Measurements from ENCODE around the gene RTN4R.

RTN4R gene

DNA sequence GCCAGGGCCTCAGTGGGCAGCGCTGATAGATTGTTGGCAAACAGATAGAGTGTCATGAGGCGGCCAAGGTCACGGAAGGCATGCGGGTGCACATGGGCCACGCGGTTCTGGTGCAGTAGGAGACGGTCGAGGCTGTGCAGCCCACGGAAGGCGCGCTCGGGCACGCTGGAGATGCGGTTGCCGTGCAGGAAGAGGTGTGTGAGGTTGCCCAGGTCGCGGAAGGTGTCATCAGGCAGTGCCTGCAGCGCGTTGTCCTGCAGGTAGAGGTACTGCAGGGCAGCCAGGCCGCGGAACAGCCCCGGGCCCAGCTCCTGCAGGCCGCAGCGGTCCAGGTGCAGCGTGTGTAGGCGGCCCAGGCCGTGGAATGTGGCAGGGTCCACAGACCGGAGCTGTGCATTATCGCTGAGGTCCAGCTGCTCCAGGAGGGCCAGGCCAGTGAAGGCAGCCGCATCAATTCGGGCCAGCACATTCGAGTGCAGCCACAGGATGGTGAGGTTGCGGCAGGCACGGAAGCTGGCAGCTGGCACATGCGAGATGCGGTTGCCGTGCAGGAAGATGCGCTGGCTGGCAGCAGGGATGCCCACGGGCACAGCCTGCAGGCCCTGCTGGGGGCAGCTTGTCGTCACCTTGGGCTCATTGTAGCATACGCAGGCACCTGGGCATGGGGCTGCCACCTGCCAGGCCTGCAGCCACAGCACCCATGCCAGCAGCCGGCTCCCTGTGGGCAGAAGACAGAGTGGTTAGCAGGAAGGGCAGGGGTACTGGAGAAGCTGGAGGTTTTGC lies 25.5 kb downstream of the RTN4R start:
- ChIA-PET POLR2A (no interaction called here), CTCF (no interaction called here)
- no peak for TF ChIP-seq BHLHE40 (IDR thresholded peaks at IDR 0.05; ENCODE audit: borderline replicate concordance)
- DNase-seq (ENCODE audit: extremely low spot score) = no peak

DNA sequence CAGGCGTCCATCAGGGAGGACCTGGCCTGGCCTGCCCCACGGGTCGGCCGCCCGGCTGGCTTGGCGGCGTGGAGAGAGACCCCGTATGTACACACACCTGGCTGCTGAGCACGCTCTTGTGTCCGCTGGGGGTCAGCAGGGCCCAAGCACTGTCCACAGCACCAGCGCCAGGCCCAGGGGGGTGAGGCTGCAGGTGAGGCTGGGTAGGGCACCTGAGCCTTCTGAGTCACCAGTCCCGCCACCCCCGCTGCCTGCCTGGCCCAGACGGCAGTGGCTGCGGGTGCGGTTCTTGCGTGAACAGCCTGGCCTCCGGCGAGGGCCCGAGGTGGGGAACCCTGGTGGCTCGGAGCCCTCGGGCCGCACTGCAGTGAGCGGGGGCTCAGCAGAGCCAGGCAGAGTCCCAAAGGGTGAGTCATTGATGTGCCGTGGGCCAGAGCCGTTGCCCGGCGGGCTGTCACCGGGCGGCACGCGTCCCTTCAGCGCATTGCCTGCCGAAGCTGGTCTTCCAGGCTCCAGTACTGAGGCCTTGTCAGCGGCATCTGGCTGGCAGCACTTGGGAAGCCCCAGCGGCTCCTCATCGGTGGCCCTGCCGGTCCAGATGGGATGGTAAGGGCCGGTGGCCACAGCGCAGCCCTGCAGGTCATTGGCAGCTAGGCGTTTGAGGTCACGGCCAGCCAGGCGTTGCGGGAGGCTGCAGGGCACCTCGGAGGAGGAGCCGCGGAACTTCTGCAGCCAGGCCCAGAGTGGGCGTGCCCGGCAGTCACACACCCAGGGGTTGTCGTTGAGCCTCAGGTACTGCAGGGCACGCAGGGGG lies 26.3 kb downstream of the RTN4R start:
- POLR2A ChIA-PET = interaction anchor here (0.9 kb wide), 1 partner anchor 14 kb away, joined by 3 read pairs; no protein-coding TSS in a partner anchor
- no peak for DNase-seq (ENCODE audit: extremely low spot score)
- no peak for TF ChIP-seq BHLHE40 (IDR thresholded peaks at IDR 0.05; ENCODE audit: borderline replicate concordance)
- no peak for TF ChIP-seq LEF1 (IDR thresholded peaks at IDR 0.05; ENCODE audit: borderline replicate concordance)
- no peak for TF ChIP-seq FOXA1 (IDR thresholded peaks at IDR 0.05)
- TF ChIP-seq ELF4 (IDR thresholded peaks at IDR 0.05) = no peak
- TF ChIP-seq ZNF384 (IDR thresholded peaks at IDR 0.05) = no peak
- no peak for TF ChIP-seq FOXK2 (IDR thresholded peaks at IDR 0.05)
- TF ChIP-seq CTBP1 (IDR thresholded peaks at IDR 0.05; ENCODE audit: borderline replicate concordance) = no peak
- TF ChIP-seq SUZ12 (IDR thresholded peaks at IDR 0.05) = no peak
- no peak for TF ChIP-seq L3MBTL2 (conservative IDR thresholded peaks at IDR 0.05)
- TF ChIP-seq FOXM1 (IDR thresholded peaks at IDR 0.05; ENCODE audit: borderline replicate concordance) = no peak
- no peak for TF ChIP-seq NFRKB (IDR thresholded peaks at IDR 0.05)
- TF ChIP-seq, protein P1, sequence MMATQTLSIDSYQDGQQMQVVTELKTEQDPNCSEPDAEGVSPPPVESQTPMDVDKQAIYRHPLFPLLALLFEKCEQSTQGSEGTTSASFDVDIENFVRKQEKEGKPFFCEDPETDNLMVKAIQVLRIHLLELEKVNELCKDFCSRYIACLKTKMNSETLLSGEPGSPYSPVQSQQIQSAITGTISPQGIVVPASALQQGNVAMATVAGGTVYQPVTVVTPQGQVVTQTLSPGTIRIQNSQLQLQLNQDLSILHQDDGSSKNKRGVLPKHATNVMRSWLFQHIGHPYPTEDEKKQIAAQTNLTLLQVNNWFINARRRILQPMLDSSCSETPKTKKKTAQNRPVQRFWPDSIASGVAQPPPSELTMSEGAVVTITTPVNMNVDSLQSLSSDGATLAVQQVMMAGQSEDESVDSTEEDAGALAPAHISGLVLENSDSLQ (IDR thresholded peaks at IDR 0.05) = no peak
- no peak for TF ChIP-seq ARNT (IDR thresholded peaks at IDR 0.05)
- TF ChIP-seq SP1 (IDR thresholded peaks at IDR 0.05) = no peak
- TF ChIP-seq HDGF (IDR thresholded peaks at IDR 0.05; ENCODE audit: borderline replicate concordance) = no peak
- TF ChIP-seq TARDBP (IDR thresholded peaks at IDR 0.05) = no peak

DNA sequence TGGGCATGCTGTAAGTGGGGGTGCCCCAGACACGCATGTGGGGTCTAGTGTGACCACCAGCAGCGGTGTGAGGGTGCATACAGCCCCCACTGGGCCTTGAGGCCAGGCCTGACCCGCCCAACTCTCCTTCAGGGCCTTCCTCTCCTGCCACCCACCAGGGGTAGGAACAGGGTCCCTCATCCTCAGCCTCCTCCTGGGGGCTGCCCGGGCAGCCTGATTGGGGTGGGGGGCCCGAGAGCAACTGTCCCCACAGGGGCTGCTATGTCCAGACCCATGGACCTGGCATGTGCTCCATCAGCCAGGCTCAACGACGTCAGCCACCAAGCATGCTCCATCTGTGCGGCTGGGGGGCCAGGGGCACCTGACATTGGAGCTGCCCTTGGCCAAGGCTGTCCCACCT lies 27.2 kb downstream of the RTN4R start:
- CTCF ChIA-PET = no interaction called here
- TF ChIP-seq FOXK2 (IDR thresholded peaks at IDR 0.05) (no peak), L3MBTL2 (conservative IDR thresholded peaks at IDR 0.05) (no peak), CTBP1 (IDR thresholded peaks at IDR 0.05; ENCODE audit: borderline replicate concordance) (no peak), FOXA1 (IDR thresholded peaks at IDR 0.05) (no peak), ARNT (IDR thresholded peaks at IDR 0.05) (no peak), NFRKB (IDR thresholded peaks at IDR 0.05) (no peak), ZNF384 (IDR thresholded peaks at IDR 0.05) (no peak)

More for the DNA sequence above, 26.3 kb downstream of the RTN4R start:
- CTCF ChIA-PET = no interaction called here

DNA sequence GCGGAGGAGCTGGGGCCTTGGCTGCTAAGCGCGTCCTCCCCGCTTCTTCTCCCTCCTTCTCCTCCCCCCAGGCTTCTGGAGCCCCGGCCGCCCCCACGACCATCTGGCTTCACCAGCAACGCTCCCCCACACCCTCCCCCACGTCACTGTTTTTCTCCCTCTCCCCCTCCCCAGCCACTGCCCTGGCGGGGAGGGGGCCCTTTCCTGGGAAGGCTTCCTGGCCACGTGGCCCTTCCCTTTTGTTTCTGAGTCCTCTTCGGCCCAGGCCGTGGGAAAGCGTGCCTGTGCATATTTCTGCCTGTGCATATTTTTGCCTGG lies 27.7 kb downstream of the RTN4R start:
- DNase-seq (ENCODE audit: extremely low spot score) = no peak
- POLR2A ChIA-PET = no interaction called here
- CTCF ChIA-PET = no interaction called here
- TF ChIP-seq CTBP1 (IDR thresholded peaks at IDR 0.05; ENCODE audit: borderline replicate concordance) = no peak
- no peak for TF ChIP-seq HDGF (IDR thresholded peaks at IDR 0.05; ENCODE audit: borderline replicate concordance)
- TF ChIP-seq FOXA1 (IDR thresholded peaks at IDR 0.05) = no peak
- no peak for TF ChIP-seq NFRKB (IDR thresholded peaks at IDR 0.05)
- TF ChIP-seq SUZ12 (IDR thresholded peaks at IDR 0.05) = no peak
- TF ChIP-seq, protein P1 (IDR thresholded peaks at IDR 0.05) = no peak
- TF ChIP-seq TARDBP (IDR thresholded peaks at IDR 0.05) = no peak
- TF ChIP-seq L3MBTL2 (conservative IDR thresholded peaks at IDR 0.05) = no peak
- no peak for TF ChIP-seq ZNF384 (IDR thresholded peaks at IDR 0.05)
- TF ChIP-seq SP1 (IDR thresholded peaks at IDR 0.05) = no peak
- no peak for TF ChIP-seq FOXK2 (IDR thresholded peaks at IDR 0.05)
- no peak for TF ChIP-seq ELF4 (IDR thresholded peaks at IDR 0.05)
- TF ChIP-seq FOXM1 (IDR thresholded peaks at IDR 0.05; ENCODE audit: borderline replicate concordance) = no peak
- no peak for TF ChIP-seq ARNT (IDR thresholded peaks at IDR 0.05)
- TF ChIP-seq LEF1 (IDR thresholded peaks at IDR 0.05; ENCODE audit: borderline replicate concordance) = no peak
- no peak for TF ChIP-seq BHLHE40 (IDR thresholded peaks at IDR 0.05; ENCODE audit: borderline replicate concordance)

More for the DNA sequence above, 27.2 kb downstream of the RTN4R start:
- no peak for DNase-seq (ENCODE audit: extremely low spot score)
- POLR2A ChIA-PET = no interaction called here

DNA sequence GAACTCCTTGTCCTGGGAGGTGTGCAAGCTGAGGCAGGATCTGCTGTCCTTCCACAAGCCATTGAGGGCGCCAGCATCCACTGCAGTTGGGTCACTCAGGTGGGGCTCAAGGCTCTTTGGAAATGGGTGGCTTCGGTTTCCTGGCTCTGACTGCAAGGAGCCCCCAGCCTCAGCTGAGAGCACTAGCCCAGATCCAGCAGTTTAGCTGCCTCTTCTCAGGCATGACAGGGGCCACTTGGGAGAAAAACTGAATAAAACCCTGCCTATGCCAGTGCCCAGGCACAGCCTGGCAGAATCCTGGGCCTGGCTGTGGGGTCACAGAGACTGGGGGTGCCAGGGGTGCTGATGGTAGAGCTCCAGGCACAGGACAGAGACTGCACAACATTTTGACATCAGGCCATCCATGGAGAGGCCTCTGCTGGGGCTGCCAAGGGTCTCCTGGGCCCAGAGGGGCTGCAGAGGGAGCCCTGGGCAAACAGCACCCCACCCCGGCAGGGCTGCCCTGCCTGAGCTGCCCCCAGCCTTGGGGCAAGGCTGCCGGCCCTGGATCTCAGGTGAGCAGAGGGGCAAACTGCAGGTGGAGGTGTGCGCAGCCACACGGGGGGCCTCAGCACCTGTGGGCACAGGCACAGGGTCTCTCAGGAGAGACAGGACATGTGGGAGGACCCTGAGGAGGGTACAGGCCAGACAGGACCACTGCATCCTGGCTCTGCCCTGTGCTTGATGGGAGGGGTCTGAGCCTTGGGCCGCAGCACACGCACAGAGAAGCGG lies 28.3 kb downstream of the RTN4R start:
- no peak for TF ChIP-seq ARNT (IDR thresholded peaks at IDR 0.05)
- no peak for TF ChIP-seq CTBP1 (IDR thresholded peaks at IDR 0.05; ENCODE audit: borderline replicate concordance)
- no peak for TF ChIP-seq BHLHE40 (IDR thresholded peaks at IDR 0.05; ENCODE audit: borderline replicate concordance)
- CTCF ChIA-PET = interaction anchor here (0.6 to 3.7 kb wide), 7 partner anchors 13 to 86 kb away, joined by 3 to 27 read pairs (median 5); no protein-coding TSS in a partner anchor
- no peak for DNase-seq (ENCODE audit: extremely low spot score)
- POLR2A ChIA-PET = interaction anchor here (1.1 to 1.4 kb wide), 3 partner anchors 10 to 83 kb away, joined by 3 to 7 read pairs (median 6); no protein-coding TSS in a partner anchor

All from HEK293T (cell line).